Nephron progenitor cell (in vitro differentiated cells): ENCODE data around the gene DGKB.

Source experiments
- DNase-seq: peaks from one replicate; pipeline ENCODE4 v3.0.0; 2021
- H3K27ac Mint-ChIP-seq: 2 replicates; pipeline ENCODE4 v1.8.0; 2021; ENCODE audit warnings: mild to moderate bottlenecking, moderate library complexity, mixed read lengths
- H3K27me3 Mint-ChIP-seq: 2 replicates; pipeline ENCODE4 v1.8.0; 2021; ENCODE audit warnings: mild to moderate bottlenecking, low read depth, mixed read lengths; ENCODE audit not compliant: poor library complexity
- H3K36me3 Mint-ChIP-seq: 2 replicates; pipeline ENCODE4 v1.8.0; 2021; ENCODE audit warnings: low read depth, mixed read lengths
- H3K4me1 Mint-ChIP-seq: 2 replicates; pipeline ENCODE4 v1.8.0; 2021; ENCODE audit warnings: mixed read lengths
- H3K4me3 Mint-ChIP-seq: 2 replicates; pipeline ENCODE4 v1.8.0; 2021; ENCODE audit warnings: mild to moderate bottlenecking, moderate library complexity, mixed read lengths
- H3K9me3 Mint-ChIP-seq: 2 replicates; pipeline ENCODE4 v1.8.0; 2021; ENCODE audit warnings: mild to moderate bottlenecking, moderate library complexity, mixed read lengths
- CTCF ChIP-seq: fragments of 200-600 bp; sonication (generic); IDR thresholded peaks from 2 replicates; pipeline ENCODE4 v1.5.0; 2021; ENCODE audit warnings: antibody characterized with exemption

Gene DGKB

GRCh38 chr7:14294637-14295036, 607.9 kb downstream of the DGKB start:
- no peak overlapping the region for H3K27ac Mint-ChIP-seq
- no peak for DNase-seq
- H3K9me3 Mint-ChIP-seq, result peaks cover 10% of the 10 kb centered on the region
- no peak overlapping the region for H3K4me3 Mint-ChIP-seq
- no peaks in the 10 kb centered on the region for H3K4me1 Mint-ChIP-seq
- H3K27me3 Mint-ChIP-seq, result peaks cover 6% of the 10 kb centered on the region
- no peak for TF ChIP-seq CTCF
- H3K36me3 Mint-ChIP-seq, result no peaks in the 10 kb centered on the region

GRCh38 chr7:14293434-14293833, 609.1 kb downstream of the DGKB start:
- Mint-ChIP-seq H3K4me1 (no peaks in the 10 kb centered on the region), H3K9me3 (peaks cover 10% of the 10 kb centered on the region), H3K4me3 (no peak overlapping the region), H3K36me3 (no peaks in the 10 kb centered on the region), H3K27me3 (peaks cover 6% of the 10 kb centered on the region), H3K27ac (no peak overlapping the region)
- no peak for TF ChIP-seq CTCF
- no peak for DNase-seq

- DNase-seq, result no peak
- Mint-ChIP-seq H3K4me1 (no peaks in the 10 kb centered on the region), H3K36me3 (no peaks in the 10 kb centered on the region), H3K4me3 (no peak overlapping the region), H3K27me3 (peaks cover 6% of the 10 kb centered on the region), H3K27ac (no peak overlapping the region), H3K9me3 (peaks cover 10% of the 10 kb centered on the region)
- no peak for TF ChIP-seq CTCF
Observed at GRCh38 chr7:14292737-14293136, 609.8 kb downstream of the DGKB start.

- Mint-ChIP-seq H3K9me3 (no peaks in the 10 kb centered on the region), H3K4me3 (no peak overlapping the region), H3K36me3 (no peaks in the 10 kb centered on the region), H3K27ac (no peak overlapping the region), H3K4me1 (no peaks in the 10 kb centered on the region), H3K27me3 (peaks cover 6% of the 10 kb centered on the region)
- DNase-seq, result no peak
- TF ChIP-seq CTCF, result no peak
Observed at GRCh38 chr7:14289957-14290356, 612.6 kb downstream of the DGKB start.

GRCh38 chr7:14288701-14289100, 613.9 kb downstream of the DGKB start:
- Mint-ChIP-seq H3K9me3 (no peaks in the 10 kb centered on the region), H3K4me3 (no peak overlapping the region), H3K27me3 (peaks cover 6% of the 10 kb centered on the region), H3K27ac (no peak overlapping the region), H3K4me1 (no peaks in the 10 kb centered on the region), H3K36me3 (no peaks in the 10 kb centered on the region)
- DNase-seq, result no peak
- TF ChIP-seq CTCF, result no peak

GRCh38 chr7:14287398-14287797, 615.2 kb downstream of the DGKB start:
- H3K4me1 Mint-ChIP-seq, result no peaks in the 10 kb centered on the region
- no peak overlapping the region for H3K4me3 Mint-ChIP-seq
- H3K9me3 Mint-ChIP-seq, result peaks cover 5% of the 10 kb centered on the region
- no peak for DNase-seq
- no peaks in the 10 kb centered on the region for H3K36me3 Mint-ChIP-seq
- no peak overlapping the region for H3K27ac Mint-ChIP-seq
- TF ChIP-seq CTCF, result no peak
- H3K27me3 Mint-ChIP-seq, result peaks cover 6% of the 10 kb centered on the region
